Erythroblast (primary cell): Measurements from ENCODE around the gene GTF2A1.

Experiments
- DNase-seq, 2 experiments: peaks; one replicate each; lab custom pipeline; 2025; lab: John Stamatoyannopoulos, UW
- GATA1 ChIP-seq: IDR thresholded peaks from 2 replicates; pipeline ENCODE4 v1.6.1; 2011; ENCODE audit warnings: low read depth, mild to moderate bottlenecking, control low read depth, low read length, moderate library complexity
- POLR2A ChIP-seq: IDR thresholded peaks from 2 replicates; pipeline ENCODE4 v1.6.1; 2011; ENCODE audit warnings: mild to moderate bottlenecking, low read length

Gene GTF2A1

DNA sequence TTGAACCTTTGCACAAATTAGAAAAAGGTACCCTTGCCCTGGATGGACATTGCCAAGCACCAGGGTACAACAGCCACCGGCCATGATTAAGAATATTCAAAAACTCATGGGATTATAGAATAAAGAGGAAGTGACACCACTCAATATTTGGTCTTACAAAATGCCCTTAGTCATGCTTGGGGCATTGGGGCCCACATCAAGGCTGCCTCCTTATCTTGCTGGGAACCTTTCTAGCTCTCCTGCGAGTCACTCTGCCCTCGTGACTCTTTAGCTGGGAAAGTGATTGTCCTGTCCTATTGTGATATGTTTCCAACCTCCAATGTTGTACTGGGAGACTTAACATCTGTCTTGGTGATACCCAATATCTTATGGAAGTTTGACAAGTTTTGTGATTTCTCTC lies 57.8 kb downstream of the GTF2A1 start:
- DNase-seq, result peak; percentile 85 to 88
- TF ChIP-seq POLR2A (no peak), GATA1 (no peak)

DNA sequence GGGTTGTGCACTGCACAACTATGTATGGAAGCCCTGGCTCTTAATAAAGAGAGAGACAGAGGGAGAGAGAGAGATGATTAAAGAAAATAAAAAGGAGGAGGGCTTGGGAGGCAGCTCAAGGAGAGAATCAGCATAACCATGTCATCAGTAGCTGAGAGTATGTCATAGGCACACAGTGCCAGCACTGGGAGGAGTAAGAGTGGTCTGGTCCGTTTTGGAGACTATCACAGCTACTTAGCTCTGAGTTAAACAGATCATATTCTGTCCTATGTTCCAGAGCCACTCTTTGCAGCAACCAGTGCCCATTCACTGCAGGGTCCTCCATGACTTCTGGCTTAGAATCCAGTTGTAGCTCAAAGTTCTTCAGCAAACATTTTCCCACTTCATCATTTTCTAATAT lies 59.0 kb downstream of the GTF2A1 start:
- TF ChIP-seq POLR2A (no peak), GATA1 (no peak)
- peak in 1 of 2 experiments; percentile 19 for DNase-seq

DNA sequence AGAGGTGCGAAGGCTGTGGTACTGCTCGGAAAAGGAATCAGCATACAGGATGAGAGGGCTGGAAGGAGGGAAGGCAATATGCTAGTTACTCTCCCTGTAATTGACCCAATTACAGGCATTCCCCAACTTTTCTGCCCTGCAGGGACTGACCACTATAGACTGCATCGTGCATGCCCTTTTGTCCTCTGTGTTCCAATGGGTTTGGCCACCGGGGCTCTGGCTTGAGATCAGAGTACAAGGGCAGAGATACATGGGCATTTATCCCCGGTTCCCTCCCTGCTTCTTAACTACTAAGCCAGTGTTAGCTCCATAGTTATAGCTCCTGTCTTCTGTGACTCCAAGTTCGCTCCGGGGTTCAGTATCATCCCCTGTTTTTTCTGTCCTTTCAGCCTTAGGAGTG lies 59.7 kb downstream of the GTF2A1 start:
- no peak for DNase-seq
- TF ChIP-seq POLR2A, result no peak
- TF ChIP-seq GATA1, result no peak

DNA sequence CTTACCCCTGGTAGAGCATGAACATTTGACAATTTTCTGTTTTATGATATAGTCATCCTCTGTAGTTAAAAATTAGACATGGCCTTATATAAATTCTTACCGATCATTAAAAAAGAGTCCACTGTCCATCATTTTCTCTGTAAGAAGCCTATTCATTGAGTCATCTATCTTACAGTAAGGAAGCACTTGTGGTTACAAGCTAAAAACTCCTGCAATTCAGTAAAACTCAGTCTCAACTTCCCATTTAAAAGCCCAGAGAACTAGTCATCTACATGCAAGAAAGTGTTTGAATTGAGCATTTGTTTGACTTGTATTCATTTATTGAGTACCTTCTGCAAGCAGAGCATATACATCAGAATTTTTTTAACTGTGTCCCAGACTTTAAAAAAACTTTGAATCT lies 63.3 kb downstream of the GTF2A1 start:
- no peak for TF ChIP-seq GATA1
- no peak for DNase-seq

DNA sequence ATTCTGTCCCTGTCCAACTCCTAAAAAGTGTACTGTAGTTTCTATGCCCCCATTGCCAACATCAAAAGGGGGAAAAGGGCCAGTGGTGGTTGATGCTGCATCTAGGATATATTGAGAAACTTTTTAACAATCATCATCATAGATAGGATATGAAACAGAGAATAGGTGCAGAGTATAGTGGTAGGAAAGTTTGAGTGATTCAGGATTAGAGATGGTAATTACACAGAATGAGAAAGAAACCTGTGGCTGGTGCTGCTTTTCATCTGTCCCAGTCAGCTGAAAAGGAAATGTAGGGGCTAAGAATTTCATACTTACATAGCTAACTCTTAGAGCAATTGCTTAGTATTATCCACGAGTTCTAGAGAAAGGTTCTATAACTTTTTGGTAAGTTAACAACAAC lies 67.6 kb downstream of the GTF2A1 start:
- TF ChIP-seq POLR2A (no peak), GATA1 (no peak)
- no peak for DNase-seq

DNA sequence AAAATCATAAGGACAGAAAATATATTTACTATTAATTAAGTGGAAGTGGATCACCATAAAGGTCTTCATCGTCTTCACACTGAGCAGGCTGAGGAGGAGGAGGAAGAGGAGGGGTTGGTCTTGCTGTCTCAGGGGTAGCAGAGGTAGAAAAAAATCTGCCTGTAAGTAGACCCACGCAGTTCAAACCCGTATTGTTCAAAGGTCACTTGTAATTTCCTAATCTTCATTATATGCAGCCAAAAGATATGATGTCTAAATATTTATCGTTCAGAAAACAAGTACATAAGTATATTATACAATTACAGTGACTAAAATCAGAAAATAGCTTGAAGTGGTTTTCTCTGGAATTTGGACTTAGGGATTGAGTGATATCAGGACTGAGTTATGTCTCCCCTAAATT lies 72.1 kb downstream of the GTF2A1 start:
- TF ChIP-seq GATA1 (no peak), POLR2A (no peak)
- no peak for DNase-seq

DNA sequence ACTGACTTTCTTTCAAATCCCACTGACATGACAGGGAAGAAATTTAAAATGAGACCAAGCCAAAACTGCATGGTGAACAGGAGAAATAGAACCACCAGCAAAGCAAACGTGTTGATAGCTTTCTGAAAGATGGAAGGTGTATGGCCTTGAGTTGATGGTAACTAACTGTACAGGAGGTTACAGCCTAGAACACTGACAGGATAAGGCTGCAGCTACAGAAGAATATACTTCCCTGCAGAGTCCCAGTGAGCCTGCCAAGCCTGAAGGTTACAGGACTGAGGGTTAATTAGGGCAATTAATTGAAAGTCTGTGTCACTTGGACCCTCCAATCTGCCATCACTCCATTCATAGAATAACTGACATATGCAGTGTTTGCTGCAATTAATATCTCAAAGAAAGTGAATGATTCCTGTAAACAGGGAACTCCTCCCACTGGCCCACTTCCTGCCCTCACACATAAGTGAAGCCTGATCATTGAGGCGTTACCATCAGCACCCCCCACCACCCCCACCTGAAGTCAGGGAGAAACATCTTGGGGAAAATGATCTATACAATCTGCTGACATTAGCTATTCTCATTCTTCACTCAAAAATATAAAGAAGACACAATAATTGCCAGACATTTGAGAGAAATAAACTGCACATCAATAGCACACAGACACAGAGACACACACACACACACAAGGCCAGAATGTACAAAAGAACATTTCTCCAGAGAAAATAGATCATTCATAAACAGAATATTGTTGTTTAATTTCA lies 73.4 kb downstream of the GTF2A1 start:
- no peak for TF ChIP-seq GATA1
- no peak for TF ChIP-seq POLR2A
- DNase-seq, result no peak

DNA sequence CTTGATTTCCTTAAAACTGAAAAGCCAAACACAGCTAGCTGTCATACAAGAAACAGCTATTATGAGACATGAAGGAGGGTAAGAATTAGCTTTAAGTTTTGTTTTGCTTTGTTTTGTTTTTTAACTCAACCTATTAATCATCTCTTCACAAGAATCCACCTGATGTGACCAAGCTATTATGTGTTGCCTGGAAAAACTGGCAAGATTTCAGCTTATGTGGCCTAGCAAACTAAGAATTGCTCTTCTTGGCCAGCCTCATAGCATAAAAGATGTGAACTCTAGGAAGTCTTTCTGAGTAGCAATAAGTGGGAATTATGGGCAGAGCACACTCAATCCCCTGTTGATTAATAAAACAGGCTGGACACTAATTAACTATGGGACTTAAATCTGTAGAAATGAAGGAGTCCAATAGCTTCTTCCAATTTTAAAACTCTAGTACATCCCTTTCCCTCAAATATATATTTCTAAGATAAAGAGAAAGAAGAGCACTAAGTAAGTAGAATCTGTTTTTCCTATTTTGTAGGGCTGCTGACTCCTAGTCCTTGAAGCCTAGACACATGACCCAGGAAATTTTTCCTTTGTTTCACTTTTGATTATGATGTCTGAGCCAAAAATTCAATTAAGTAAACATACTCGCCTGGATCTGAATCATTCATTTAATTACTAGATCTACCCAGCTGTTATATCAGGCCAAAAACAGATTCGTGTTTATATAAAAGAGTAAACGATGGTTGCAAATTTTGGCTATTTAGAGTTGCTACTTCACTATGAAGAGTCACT lies 75.7 kb downstream of the GTF2A1 start:
- no peak for TF ChIP-seq GATA1
- no peak for TF ChIP-seq POLR2A
- no peak for DNase-seq

DNA sequence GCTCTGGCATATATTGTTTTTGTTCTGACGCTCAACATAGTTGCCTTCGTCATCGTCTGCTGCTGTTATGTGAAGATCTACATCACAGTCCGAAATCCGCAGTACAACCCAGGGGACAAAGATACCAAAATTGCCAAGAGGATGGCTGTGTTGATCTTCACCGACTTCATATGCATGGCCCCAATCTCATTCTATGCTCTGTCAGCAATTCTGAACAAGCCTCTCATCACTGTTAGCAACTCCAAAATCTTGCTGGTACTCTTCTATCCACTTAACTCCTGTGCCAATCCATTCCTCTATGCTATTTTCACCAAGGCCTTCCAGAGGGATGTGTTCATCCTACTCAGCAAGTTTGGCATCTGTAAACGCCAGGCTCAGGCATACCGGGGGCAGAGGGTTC lies 77.0 kb downstream of the GTF2A1 start:
- no peak for TF ChIP-seq GATA1
- no peak for TF ChIP-seq POLR2A
- no peak for DNase-seq

DNA sequence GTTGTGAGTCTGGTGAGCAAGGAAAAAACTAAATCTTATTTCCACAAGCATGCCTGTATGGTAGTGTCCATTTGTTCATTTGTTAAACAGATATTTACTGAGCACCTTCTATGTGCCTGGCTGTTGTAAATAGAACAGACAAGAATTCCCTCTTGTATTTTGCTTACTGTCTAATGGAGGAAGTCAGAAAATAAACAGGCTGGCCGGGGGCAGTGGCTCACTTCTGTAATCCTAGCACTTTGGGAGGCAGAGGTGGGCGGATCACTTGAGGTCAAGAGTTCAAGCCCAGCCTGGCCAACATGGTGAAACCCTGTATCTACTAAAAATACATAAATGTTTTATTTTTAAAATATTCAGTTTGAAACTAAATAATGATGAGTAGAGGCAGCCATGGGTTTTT lies 79.3 kb downstream of the GTF2A1 start:
- no peak for DNase-seq
- TF ChIP-seq GATA1 (no peak), POLR2A (no peak)

DNA sequence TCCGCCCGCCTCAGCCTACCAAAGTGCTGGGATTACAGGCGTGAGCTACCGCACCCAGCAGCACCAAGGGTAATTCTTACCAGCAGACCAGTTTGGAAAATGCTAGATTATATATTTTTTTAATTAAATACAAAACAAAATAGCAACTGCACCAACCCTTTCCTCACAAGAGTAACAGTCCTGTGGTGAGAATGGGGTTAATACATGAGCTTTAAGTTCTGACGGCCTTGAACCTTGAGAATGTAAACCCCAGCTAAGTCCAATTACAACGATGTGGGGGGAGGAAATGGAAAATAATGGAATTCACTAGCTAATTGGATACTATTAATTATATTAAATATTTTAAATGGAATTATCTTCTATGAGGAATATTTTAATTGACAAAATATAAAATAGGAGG lies 82.3 kb downstream of the GTF2A1 start:
- DNase-seq, result no peak
- TF ChIP-seq POLR2A, result no peak
- no peak for TF ChIP-seq GATA1

DNA sequence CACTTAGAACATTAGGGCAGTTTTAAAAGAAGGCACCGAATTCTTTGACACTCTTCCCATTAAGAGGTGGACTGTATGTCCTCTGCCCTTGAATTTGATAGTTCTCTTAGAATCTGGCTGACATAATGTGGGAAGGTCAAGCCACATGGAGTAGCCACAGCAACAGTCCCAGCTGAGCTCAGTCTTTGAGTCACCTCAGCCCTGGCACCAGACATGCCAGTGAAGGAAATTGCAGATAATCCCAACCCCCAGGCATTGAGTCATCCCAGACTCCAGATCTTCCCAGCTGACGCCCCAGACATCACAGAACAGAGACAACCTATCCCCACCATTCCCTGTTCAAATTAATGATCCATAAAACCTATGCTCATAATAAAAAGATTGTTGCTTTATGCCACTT lies 83.4 kb downstream of the GTF2A1 start:
- DNase-seq, result no peak
- TF ChIP-seq POLR2A, result no peak
- TF ChIP-seq GATA1, result no peak

DNA sequence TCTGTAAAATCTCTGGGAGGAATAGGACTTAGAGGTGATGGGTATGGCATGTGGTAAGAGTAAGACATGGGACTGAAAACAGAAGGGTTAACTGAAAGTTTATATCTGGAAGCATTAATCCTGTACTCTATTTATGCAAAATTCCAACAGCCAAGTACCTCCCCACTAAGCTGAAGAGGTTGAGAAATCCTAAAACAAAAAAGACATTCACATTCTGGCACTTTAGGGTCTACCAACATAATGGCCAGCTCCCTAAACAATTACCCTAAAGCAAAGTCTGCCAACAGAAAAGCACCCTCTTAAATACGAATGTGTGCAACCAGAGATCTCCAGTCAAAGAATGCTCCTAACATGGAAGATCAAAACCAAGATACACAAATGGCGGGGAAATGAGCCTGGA lies 87.4 kb downstream of the GTF2A1 start:
- TF ChIP-seq POLR2A (no peak), GATA1 (no peak)

DNA sequence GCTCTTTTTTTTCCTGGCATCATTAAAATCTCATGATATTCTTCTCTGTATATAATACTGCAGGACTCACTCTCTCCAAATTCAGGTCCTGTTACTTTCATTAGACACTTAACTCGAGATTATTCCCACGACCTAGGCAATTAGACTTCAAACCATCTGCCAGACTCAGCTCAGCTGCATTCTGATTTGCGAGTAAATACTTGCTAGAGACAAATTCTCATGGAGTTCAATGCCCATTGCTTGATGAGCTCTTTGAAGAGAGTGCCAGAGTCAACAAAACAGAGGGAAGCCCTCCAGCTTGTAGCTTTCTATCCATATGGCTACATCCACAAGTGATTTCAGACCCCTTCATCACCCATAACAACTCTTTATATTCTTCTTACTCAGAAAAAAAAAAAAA lies 88.3 kb downstream of the GTF2A1 start:
- no peak for DNase-seq
- no peak for TF ChIP-seq POLR2A
- TF ChIP-seq GATA1, result no peak

More for the DNA sequence above, 87.4 kb downstream of the GTF2A1 start:
- no peak for DNase-seq

DNA sequence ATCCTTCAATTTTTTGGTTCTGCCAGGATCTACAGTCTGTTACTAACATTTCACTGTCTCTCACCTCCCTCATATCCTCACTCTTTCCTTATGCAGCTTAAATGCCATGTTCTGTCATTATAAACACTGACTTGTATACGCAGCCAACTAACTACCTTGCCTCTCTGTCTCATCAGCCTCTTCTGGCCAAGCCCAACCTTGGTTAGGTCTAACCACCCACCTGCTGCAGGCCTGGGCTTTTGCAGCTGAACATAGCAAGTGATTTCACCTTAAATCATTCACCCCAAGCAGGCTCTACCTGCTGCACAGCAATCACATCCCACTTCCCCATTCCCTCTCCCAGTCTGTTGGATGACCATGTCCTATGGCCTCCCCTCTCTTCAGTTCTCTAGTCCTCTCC lies 91.5 kb downstream of the GTF2A1 start:
- no peak for DNase-seq
- TF ChIP-seq GATA1 (no peak), POLR2A (no peak)
